Esophagus squamous epithelium (tissue), 5 donors: ENCODE data around the gene GALNT11. TPM values are rescaled to one million over a fixed set of nuclear protein-coding genes. Genes with fewer than 3 reads are reported as not detected.

Source experiments
- DNase-seq: peaks from one replicate; lab custom pipeline; 2025; lab: John Stamatoyannopoulos, UW
- H3K27ac ChIP-seq, 4 donors: fragments of 200-600 bp; sonication (generic); one replicate each; pipeline ENCODE4 v1.5.1; 2016 to 2019; ENCODE audit warnings: mild to moderate bottlenecking in 1 of 4
- H3K27me3 ChIP-seq, 4 donors: fragments of 200-600 bp; sonication (generic); 1 replicate in 3 of 4; 2 replicates in 1 of 4; pipeline versions ENCODE4 v1.5.1 to v1.6.0; 2017 to 2021; ENCODE audit warnings: antibody characterized with exemption in 1 of 4
- H3K36me3 ChIP-seq, 3 donors: fragments of 200-600 bp; sonication (generic); one replicate each; pipeline ENCODE4 v1.5.1; 2016 to 2019
- H3K4me1 ChIP-seq, 3 donors: fragments of 200-600 bp; sonication (generic); one replicate each; pipeline ENCODE4 v1.5.1; 2017 to 2019
- H3K4me3 ChIP-seq, 4 donors: fragments of 200-600 bp; sonication (generic); 1 replicate in 3 of 4; 2 replicates in 1 of 4; pipeline ENCODE4 v1.5.1; 2016 to 2019; ENCODE audit warnings: mild to moderate bottlenecking in 2 of 4, moderate library complexity in 1 of 4
- H3K9me3 ChIP-seq, 3 donors: fragments of 200-600 bp; sonication (generic); one replicate each; pipeline ENCODE4 v1.5.1; 2016 to 2019
- CTCF ChIP-seq, 6 experiments: fragments of 450-650 bp in 4 of 6; fragments of 200-600 bp in 2 of 6; sonication (generic) in 2 of 6; IDR thresholded peaks; one replicate each; pipeline ENCODE4 v1.5.1; 2016 to 2019; ENCODE audit warnings: antibody characterized with exemption in 6 of 6, mild to moderate bottlenecking in 4 of 6, moderate library complexity in 4 of 6
- POLR2A ChIP-seq, 4 donors: fragments of 450-650 bp; IDR thresholded peaks; one replicate each; pipeline ENCODE4 v1.6.1; 2017; ENCODE audit warnings: antibody characterized with exemption in 4 of 4, mild to moderate bottlenecking in 4 of 4, moderate library complexity in 3 of 4
- WGBS, 2 donors: methylation state at CpG; one replicate each; pipeline ENCODE4 v1.1.5; 2018; 5-methylcytosine and 5-hydroxymethylcytosine counted together
- intact Hi-C: fragments of 100-400 bp; cut with DNase I; formaldehyde crosslinking; loops from one replicate; pipeline ENCODE4 v1.15.0; 2022
- total RNA-seq, 4 donors: library from RNA; depleted of rRNA; stranded (reverse); fragments of >200 nt; gene quantifications; one replicate each; pipeline ENCODE4 v1.1.0, GENCODE V29; 2016
- donor health status: DM: yes; HTN: yes; CAD: no.

The GALNT11 gene
- total RNA-seq: 10 to 100 TPM; 26.9 to 53.3 (median 33.6) TPM

- no peaks in the 10 kb centered on the region for H3K27me3 ChIP-seq
- intact Hi-C loops: no loop called here
- TF ChIP-seq POLR2A (IDR thresholded peaks at IDR 0.05) (peak in 3 of 4 donors; percentile 61 to 85 (median 77)), CTCF (IDR thresholded peaks at IDR 0.05) (peak in 4 of 6 experiments; percentile 8 to 44 (median 34))
- WGBS, 2 donors: 2 to 14% methylated on average over 7 to 17 of the region's 84 CpGs
- peaks cover 0 to 16% (median 0%) of the 10 kb centered on the region in 3 donors for H3K36me3 ChIP-seq
- peak; percentile 19 for DNase-seq
- H3K4me1 ChIP-seq: peaks cover 8 to 46% (median 17%) of the 10 kb centered on the region in 3 donors
- peaks cover 0 to 5% (median 0%) of the 10 kb centered on the region in 3 donors for H3K9me3 ChIP-seq
- H3K4me3 ChIP-seq: peak within 1 kb of the TSS; percentile 70 to 85 (median 80)
- peak within 1 kb of the TSS; percentile 87 to 94 (median 91) for H3K27ac ChIP-seq
Observed at GRCh38 chr7:152025077-152025936, at the start of gene GALNT11. TSS of gene GALNT11 (plus strand) at chr7:152025674. CDS start at chr7:152094228, 68,554 bp downstream.

- intact Hi-C loops: no loop called here
- H3K4me3 ChIP-seq: no peak overlapping the region
- H3K27me3 ChIP-seq: peaks cover 0 to 8% (median 0%) of the 10 kb centered on the region in 4 donors
- no peak for TF ChIP-seq CTCF (IDR thresholded peaks at IDR 0.05)
- TF ChIP-seq POLR2A (IDR thresholded peaks at IDR 0.05): no peak
- H3K27ac ChIP-seq: no peak overlapping the region
- no peaks in the 10 kb centered on the region for H3K9me3 ChIP-seq
- no peaks in the 10 kb centered on the region for H3K4me1 ChIP-seq
- no peaks in the 10 kb centered on the region for H3K36me3 ChIP-seq
- WGBS, 2 donors: 51 to 59% methylated on average over 4 of the region's 4 CpGs
- DNase-seq: no peak
Observed at GRCh38 chr7:151978616-151979015, 46.9 kb upstream of the GALNT11 start.

- Histone ChIP-seq H3K4me3 (no peak overlapping the region), H3K27ac (no peak overlapping the region), H3K36me3 (no peaks in the 10 kb centered on the region), H3K27me3 (peaks cover 0 to 8% (median 0%) of the 10 kb centered on the region in 4 donors), H3K4me1 (no peaks in the 10 kb centered on the region), H3K9me3 (no peaks in the 10 kb centered on the region)
- intact Hi-C loops: no loop called here
- no peak for TF ChIP-seq CTCF (IDR thresholded peaks at IDR 0.05)
- no peak for TF ChIP-seq POLR2A (IDR thresholded peaks at IDR 0.05)
- no peak for DNase-seq
- 77 to 98% methylated on average over 3 of the region's 3 CpGs for WGBS, 2 donors
Observed at GRCh38 chr7:151981223-151981622, 44.3 kb upstream of the GALNT11 start.

GRCh38 chr7:151982806-151983205 lies 42.7 kb upstream of the GALNT11 start:
- intact Hi-C loops: no loop called here
- Histone ChIP-seq H3K36me3 (no peaks in the 10 kb centered on the region), H3K4me1 (no peaks in the 10 kb centered on the region), H3K4me3 (no peak overlapping the region), H3K27me3 (peaks cover 0 to 15% (median 0%) of the 10 kb centered on the region in 4 donors), H3K27ac (no peak overlapping the region), H3K9me3 (no peaks in the 10 kb centered on the region)
- no peak for DNase-seq
- WGBS, 2 donors: 42 to 65% methylated on average over 5 of the region's 5 CpGs
- TF ChIP-seq POLR2A (IDR thresholded peaks at IDR 0.05): no peak
- TF ChIP-seq CTCF (IDR thresholded peaks at IDR 0.05): no peak

GRCh38 chr7:151984612-151985011 lies 40.9 kb upstream of the GALNT11 start:
- H3K27me3 ChIP-seq: peaks cover 0 to 24% (median 0%) of the 10 kb centered on the region in 4 donors
- TF ChIP-seq POLR2A (IDR thresholded peaks at IDR 0.05): no peak
- TF ChIP-seq CTCF (IDR thresholded peaks at IDR 0.05): no peak
- H3K36me3 ChIP-seq: no peaks in the 10 kb centered on the region
- H3K4me3 ChIP-seq: no peak overlapping the region
- 77 to 83% methylated on average over 2 to 3 of the region's 3 CpGs for WGBS, 2 donors
- no peak for DNase-seq
- H3K27ac ChIP-seq: no peak overlapping the region
- intact Hi-C loops: no loop called here
- no peaks in the 10 kb centered on the region for H3K9me3 ChIP-seq
- no peaks in the 10 kb centered on the region for H3K4me1 ChIP-seq
